ENCODE data around the gene PLXNA2.

Gene PLXNA2

GRCh38 chr1:208019257-208019656, 224.9 kb downstream of the PLXNA2 start:
- no peak for DNase-seq (ENCODE audit: low read depth in 2 of 2)

DNA sequence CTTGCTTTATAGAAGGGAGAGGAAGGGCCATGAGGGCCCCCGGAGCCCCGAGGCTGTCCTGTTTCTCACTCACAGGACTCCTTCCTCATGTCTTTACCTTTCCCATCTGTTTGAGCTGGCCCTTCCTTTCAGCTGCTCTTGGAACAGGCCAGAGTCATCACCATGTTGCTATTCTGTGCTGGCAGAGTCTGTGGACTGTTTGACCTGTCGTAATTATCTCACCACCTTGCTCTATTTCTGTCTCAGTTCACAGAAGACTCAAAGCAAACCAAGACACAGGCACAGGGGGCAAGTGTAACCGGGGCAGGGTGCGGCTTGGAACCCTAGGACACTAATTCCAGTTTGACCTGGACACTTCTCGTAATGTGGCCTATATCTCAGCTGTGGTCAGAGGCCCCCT, 228.9 kb downstream of the PLXNA2 start:
- no peak for DNase-seq (ENCODE audit: low read depth in 2 of 2)

GRCh38 chr1:208013210-208013609, 231.0 kb downstream of the PLXNA2 start:
- DNase-seq (ENCODE audit: low read depth in 2 of 2), result no peak

- no peak for DNase-seq (ENCODE audit: low read depth in 2 of 2)
These were observed 231.5 kb downstream of the PLXNA2 start for GRCh38 chr1:208012721-208013120.

DNA sequence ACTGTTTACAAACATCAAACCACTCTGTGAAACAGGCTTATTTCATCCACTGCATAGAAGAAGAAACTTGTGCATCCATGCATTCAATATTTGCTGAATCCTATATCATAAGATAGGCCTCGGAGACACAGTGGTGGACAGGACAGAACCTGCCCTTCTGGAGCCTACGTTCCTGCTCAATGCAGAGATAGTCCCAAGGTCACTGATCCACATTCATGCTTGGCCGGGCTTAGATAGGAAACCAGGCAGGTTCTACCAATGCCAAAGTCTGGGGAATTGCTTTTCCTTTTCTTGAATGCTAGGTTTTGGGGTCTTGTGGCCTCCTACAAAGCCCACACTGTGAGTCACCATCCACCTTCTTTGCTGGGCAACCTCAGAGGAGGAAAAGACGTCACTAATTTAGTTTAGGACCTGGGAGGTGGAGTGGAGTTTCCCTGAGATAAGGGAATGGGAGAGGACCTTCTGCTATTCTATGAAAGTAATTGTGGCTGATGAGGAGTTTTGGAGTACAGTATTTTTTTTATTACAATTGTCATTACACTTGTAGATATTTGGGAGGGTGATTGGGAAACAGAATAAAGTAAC, 233.6 kb downstream of the PLXNA2 start:
- no peak for DNase-seq (ENCODE audit: low read depth in 2 of 2)

- no peak for DNase-seq (ENCODE audit: low read depth in 2 of 2)
These were observed 234.3 kb downstream of the PLXNA2 start for GRCh38 chr1:208009706-208010444.

- no peak for DNase-seq (ENCODE audit: low read depth in 2 of 2)
These were observed 234.9 kb downstream of the PLXNA2 start for GRCh38 chr1:208009303-208009702.

DNA sequence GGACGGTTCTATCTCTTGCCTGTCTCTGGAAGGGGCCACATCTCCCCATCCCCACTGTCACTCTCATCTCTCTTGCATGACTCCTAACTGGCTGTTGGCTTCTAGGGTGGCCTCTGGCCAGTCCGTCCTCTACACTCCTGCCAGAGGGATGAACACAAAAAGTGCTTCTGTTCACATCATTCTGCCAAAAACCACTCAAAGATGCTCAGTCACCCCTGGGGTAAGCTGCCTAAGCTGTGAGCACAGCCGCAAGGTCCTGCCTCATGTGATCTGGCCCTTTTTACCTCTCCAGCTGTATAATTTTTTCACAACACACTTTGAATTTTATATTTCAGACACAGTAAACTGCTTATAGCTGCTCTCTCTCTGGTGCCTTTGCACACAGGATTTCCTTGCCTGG, 235.7 kb downstream of the PLXNA2 start:
- DNase-seq (ENCODE audit: low read depth in 2 of 2), result no peak

GRCh38 chr1:208007938-208008342, 236.2 kb downstream of the PLXNA2 start:
- DNase-seq (ENCODE audit: low read depth in 2 of 2), result no peak

DNA sequence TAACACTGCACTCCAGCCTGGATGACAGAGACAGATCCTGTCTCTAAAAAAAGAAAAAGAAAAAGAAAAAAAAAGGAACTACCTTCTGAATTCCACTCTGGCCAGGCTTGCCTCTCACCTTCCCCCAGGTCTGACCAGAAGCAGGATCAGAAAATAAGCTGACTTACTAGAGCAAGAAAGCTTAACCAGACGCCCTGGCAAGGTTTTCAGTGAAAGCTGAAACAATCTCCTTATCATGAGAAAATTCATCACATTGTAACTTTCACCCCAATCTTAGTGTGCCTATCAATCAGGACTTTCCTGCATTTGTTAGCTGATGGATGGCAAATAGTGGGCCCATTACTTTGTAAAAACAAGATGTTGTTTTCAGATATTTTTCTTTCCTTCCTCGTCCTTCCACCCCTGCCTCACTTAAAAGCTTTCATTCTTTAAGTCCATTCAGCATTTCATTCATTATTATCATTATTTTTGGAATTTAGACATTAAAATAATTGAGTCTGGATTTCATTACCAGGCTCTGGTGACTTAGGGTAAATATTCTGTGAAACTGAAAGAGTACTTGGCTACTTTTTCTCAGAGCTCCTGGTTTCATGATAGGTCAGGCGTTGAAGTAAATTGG, 236.8 kb downstream of the PLXNA2 start:
- DNase-seq (ENCODE audit: low read depth in 2 of 2), result no peak

GRCh38 chr1:208006258-208006920, 237.8 kb downstream of the PLXNA2 start:
- no peak for DNase-seq (ENCODE audit: low read depth in 2 of 2)

- no peak for DNase-seq (ENCODE audit: low read depth in 2 of 2)
These were observed 239.3 kb downstream of the PLXNA2 start for GRCh38 chr1:208004851-208005250.

- DNase-seq (ENCODE audit: low read depth in 2 of 2), result no peak
These were observed 240.9 kb downstream of the PLXNA2 start for GRCh38 chr1:208003241-208003640.

DNA sequence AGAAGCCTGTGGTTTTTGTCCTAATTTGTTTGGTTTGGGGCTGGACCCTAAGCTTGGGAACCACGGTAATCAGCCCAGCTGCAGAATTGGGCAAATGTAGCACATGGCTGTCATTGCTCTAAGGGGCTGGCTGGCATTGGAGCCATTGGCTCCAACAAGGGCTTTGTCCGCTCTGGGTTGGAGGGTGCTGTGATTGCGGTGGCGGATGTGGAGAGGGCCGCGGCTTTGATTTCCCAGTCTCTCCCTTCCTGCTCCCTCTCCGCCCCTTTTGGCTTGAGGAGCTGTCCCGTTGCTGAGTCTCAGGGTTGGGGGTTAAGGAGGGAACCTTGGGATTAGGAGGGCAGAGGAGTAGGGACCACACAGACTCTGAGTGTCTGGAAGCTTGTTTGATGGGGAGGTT, 241.5 kb downstream of the PLXNA2 start:
- DNase-seq (ENCODE audit: low read depth in 2 of 2), result no peak

DNA sequence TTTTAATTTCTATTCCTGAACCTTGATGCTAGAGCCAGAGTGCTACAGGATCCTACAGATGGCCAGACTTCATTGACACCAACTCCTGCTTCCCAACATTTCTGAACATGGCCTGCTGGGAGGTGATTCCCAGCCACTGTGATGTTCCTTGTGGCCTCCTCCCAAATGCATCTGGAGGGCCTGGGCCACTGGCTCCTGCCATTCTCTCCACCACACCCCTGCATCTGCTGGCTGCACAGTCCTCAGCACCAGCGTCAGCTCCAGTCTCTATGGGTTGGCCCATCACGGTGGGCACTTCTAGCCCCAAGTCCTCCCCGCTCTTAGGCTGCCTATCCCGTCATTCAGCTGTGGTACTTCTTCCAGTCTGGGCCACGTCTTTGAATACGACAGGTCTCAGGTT, 242.1 kb downstream of the PLXNA2 start:
- no peak for DNase-seq (ENCODE audit: low read depth in 2 of 2)

GRCh38 chr1:208000504-208000903, 243.7 kb downstream of the PLXNA2 start:
- DNase-seq (ENCODE audit: low read depth in 2 of 2), result no peak

- no peak for DNase-seq (ENCODE audit: low read depth in 2 of 2)
These were observed 244.2 kb downstream of the PLXNA2 start for GRCh38 chr1:207999972-208000371.

- no peak for DNase-seq (ENCODE audit: low read depth in 2 of 2)
These were observed 244.8 kb downstream of the PLXNA2 start for GRCh38 chr1:207999274-207999915.

- no peak for DNase-seq (ENCODE audit: low read depth in 2 of 2)
These were observed 245.5 kb downstream of the PLXNA2 start for GRCh38 chr1:207998691-207999090.

DNA sequence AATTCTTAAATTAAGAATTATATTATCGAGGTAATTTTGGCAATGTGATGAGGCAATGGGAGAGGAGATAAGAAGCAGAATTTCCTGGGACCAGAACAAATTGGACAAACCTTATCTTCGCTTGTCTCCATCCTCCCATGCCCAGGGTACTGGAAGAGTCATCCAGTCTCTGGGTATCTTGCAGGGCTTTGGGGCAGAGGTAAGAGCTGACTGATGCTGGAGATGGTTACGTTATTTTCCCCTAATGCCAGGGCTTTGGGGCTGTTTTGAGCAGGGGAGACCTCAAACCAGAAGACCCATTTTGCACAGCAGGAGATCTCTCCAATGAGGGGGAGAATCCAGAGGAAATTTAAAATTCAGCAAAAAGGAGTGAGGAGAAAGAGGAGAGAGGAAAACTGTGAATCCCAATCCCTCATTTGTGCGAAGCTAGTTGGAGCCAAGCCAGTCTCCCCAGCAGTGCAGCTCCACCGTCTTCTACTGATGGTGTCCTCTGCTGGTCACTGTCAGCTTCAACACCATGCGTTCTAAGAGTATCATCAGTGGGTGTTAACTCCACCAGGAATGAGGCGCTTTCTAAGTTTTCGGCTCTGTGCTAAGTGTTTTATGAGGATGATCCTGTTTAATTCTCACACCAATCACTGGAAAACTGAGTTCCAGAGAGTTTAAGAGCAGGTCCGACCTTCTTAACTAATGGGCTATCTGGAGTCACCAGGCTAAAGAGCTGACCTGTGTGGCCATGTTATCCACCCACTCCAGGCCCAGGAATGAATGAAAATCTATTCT, 246.5 kb downstream of the PLXNA2 start:
- DNase-seq (ENCODE audit: low read depth in 2 of 2), result peak; percentile 9 to 46

- DNase-seq (ENCODE audit: low read depth in 2 of 2), result no peak
These were observed 247.5 kb downstream of the PLXNA2 start for GRCh38 chr1:207996636-207997035.
